Measurements from ENCODE around the gene FARS2. TPM values are rescaled to one million over a fixed set of nuclear protein-coding genes. Genes with fewer than 3 reads are reported as not detected.

The FARS2 gene
- total and polyA plus RNA-seq, 7 donors, result 8.1 to 21.0 (median 12.5) TPM

DNA sequence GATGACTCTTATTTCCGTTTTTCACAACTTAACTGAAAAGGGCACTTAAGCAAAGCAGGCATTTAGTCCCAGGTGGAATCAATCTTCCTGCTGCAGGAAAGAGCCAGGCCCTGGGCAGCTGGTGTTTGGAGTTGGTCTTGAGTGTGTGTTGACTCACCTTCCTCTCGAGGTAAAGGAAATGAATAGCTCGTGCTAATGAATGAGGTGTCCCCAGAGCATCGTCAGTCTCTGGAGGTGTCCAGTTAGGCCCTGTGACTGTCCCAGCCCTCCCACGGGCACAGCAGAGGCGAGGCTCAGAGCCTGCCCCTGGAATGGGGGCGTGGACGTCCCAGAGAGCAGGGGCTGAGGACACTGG is 467.7 kb downstream of the FARS2 start:
- Histone ChIP-seq H3K36me3 (no peaks in the 10 kb centered on the region), H3K27ac (no peak overlapping the region), H3K4me3 (no peak overlapping the region), H3K27me3 (no peaks in the 10 kb centered on the region), H3K9me3 (no peaks in the 10 kb centered on the region), H3K4me1 (no peaks in the 10 kb centered on the region)
- no peak for DNase-seq
- intact Hi-C loops (cut with DNase I), result no loop called here
- 71 to 75% methylated on average over 8 of the region's 8 CpGs for WGBS, 2 donors
- TF ChIP-seq EP300 (IDR thresholded peaks at IDR 0.05) (no peak), POLR2AphosphoS5 (IDR thresholded peaks at IDR 0.05) (no peak), POLR2A (IDR thresholded peaks at IDR 0.05) (no peak), CTCF (IDR thresholded peaks at IDR 0.05) (no peak)

GRCh38 chr6:5729813-5730517 is 468.7 kb downstream of the FARS2 start:
- H3K36me3 ChIP-seq, result no peaks in the 10 kb centered on the region
- H3K27me3 ChIP-seq, result no peaks in the 10 kb centered on the region
- intact Hi-C loops (cut with DNase I), result no loop called here
- H3K27ac ChIP-seq, result no peak overlapping the region
- no peaks in the 10 kb centered on the region for H3K4me1 ChIP-seq
- H3K4me3 ChIP-seq, result no peak overlapping the region
- WGBS, 2 donors, result 77 to 87% methylated on average over 4 of the region's 4 CpGs
- no peaks in the 10 kb centered on the region for H3K9me3 ChIP-seq
- TF ChIP-seq POLR2AphosphoS5 (IDR thresholded peaks at IDR 0.05), result no peak
- TF ChIP-seq POLR2A (IDR thresholded peaks at IDR 0.05), result no peak
- TF ChIP-seq EP300 (IDR thresholded peaks at IDR 0.05), result no peak
- TF ChIP-seq CTCF (IDR thresholded peaks at IDR 0.05), result no peak
- no peak for DNase-seq

- WGBS, 2 donors, result 94% methylated on average over 8 of the region's 8 CpGs
- intact Hi-C loops (cut with DNase I), result no loop called here
- Histone ChIP-seq H3K27ac (no peak overlapping the region), H3K36me3 (no peaks in the 10 kb centered on the region), H3K4me3 (no peak overlapping the region), H3K4me1 (no peaks in the 10 kb centered on the region), H3K27me3 (no peaks in the 10 kb centered on the region), H3K9me3 (no peaks in the 10 kb centered on the region)
- peak in 2 of 4 donors; percentile 13 to 43 for TF ChIP-seq POLR2AphosphoS5 (IDR thresholded peaks at IDR 0.05)
- TF ChIP-seq EP300 (IDR thresholded peaks at IDR 0.05), result no peak
- no peak for TF ChIP-seq POLR2A (IDR thresholded peaks at IDR 0.05)
- no peak for TF ChIP-seq CTCF (IDR thresholded peaks at IDR 0.05)
- no peak for DNase-seq
These were observed 469.4 kb downstream of the FARS2 start for GRCh38 chr6:5730585-5731263.

- TF ChIP-seq POLR2A (IDR thresholded peaks at IDR 0.05) (no peak), POLR2AphosphoS5 (IDR thresholded peaks at IDR 0.05) (no peak), EP300 (IDR thresholded peaks at IDR 0.05) (no peak), CTCF (IDR thresholded peaks at IDR 0.05) (no peak)
- intact Hi-C loops (cut with DNase I), result no loop called here
- H3K36me3 ChIP-seq, result no peaks in the 10 kb centered on the region
- WGBS, 2 donors, result 81 to 92% methylated on average over 7 of the region's 7 CpGs
- H3K9me3 ChIP-seq, result no peaks in the 10 kb centered on the region
- H3K4me3 ChIP-seq, result no peak overlapping the region
- no peak for DNase-seq
- H3K27me3 ChIP-seq, result no peaks in the 10 kb centered on the region
- H3K27ac ChIP-seq, result no peak overlapping the region
- H3K4me1 ChIP-seq, result no peaks in the 10 kb centered on the region
These were observed 470.1 kb downstream of the FARS2 start for GRCh38 chr6:5731435-5731834.
